Gastroesophageal sphincter (tissue), 4 donors: ENCODE data around the gene WTAP. TPM values are rescaled to one million over a fixed set of nuclear protein-coding genes. Genes with fewer than 3 reads are reported as not detected.
"Not testable (repeated sequence)": the region's sequence is repeated elsewhere in the genome, so short reads cannot be mapped to it uniquely, and the experiment has no call there.

Experiments
- ATAC-seq: fragments of 150-250 bp; one replicate; pipeline ENCODE4 v1.9.1; 2016; ENCODE audit warnings: mild to moderate bottlenecking, moderate library complexity
- H3K27ac ChIP-seq, 4 donors: fragments of 200-600 bp; sonication (generic) in 3 of 4; 1 replicate in 3 of 4; 2 replicates in 1 of 4; pipeline ENCODE4 v1.5.1; 2016 to 2019
- H3K27me3 ChIP-seq: fragments of 200-600 bp; sonication (generic); one replicate; pipeline ENCODE4 v1.5.1; 2019
- H3K36me3 ChIP-seq, 2 donors: fragments of 200-600 bp; sonication (generic); one replicate each; pipeline ENCODE4 v1.5.1; 2019; ENCODE audit warnings: control low read depth in 1 of 2
- H3K4me1 ChIP-seq, 3 donors: fragments of 200-600 bp; sonication (generic); 1 replicate in 2 of 3; 2 replicates in 1 of 3; pipeline ENCODE4 v1.5.1; 2016 to 2019; ENCODE audit warnings: control low read depth in 2 of 3
- H3K4me3 ChIP-seq, 2 donors: fragments of 200-600 bp; sonication (generic); one replicate each; pipeline ENCODE4 v1.5.1; 2019; ENCODE audit warnings: mild to moderate bottlenecking in 1 of 2, moderate library complexity in 1 of 2
- H3K9me3 ChIP-seq, 3 donors: fragments of 200-600 bp; sonication (generic); one replicate each; pipeline ENCODE4 v1.5.1; 2017 to 2019; ENCODE audit warnings: control low read depth in 2 of 3
- EP300 ChIP-seq: sonication (generic); formaldehyde crosslinking; IDR thresholded peaks from one replicate; pipeline ENCODE4 v1.6.1; 2017; ENCODE audit warnings: antibody characterized with exemption, mild to moderate bottlenecking
- POLR2A ChIP-seq, 2 donors: fragments of 450-650 bp; IDR thresholded peaks; one replicate each; pipeline ENCODE4 v1.6.1; 2017; ENCODE audit warnings: antibody characterized with exemption in 2 of 2, mild to moderate bottlenecking in 2 of 2, moderate library complexity in 1 of 2
- POLR2AphosphoS5 ChIP-seq: sonication (generic); formaldehyde crosslinking; IDR thresholded peaks from one replicate; pipeline ENCODE4 v1.6.1; 2017; ENCODE audit warnings: antibody characterized with exemption
- WGBS, 2 donors: methylation state at CpG; one replicate each; pipeline ENCODE4 v1.1.5; 2018; ENCODE audit warnings: low coverage in 1 of 2; 5-methylcytosine and 5-hydroxymethylcytosine counted together
- total RNA-seq, 4 donors: library from RNA; depleted of rRNA; stranded (reverse); fragments of >200 nt; gene quantifications; one replicate each; pipeline ENCODE4 v1.1.0, GENCODE V29; 2016
- TF ChIP-seq, protein P1 (sequence below), 4 experiments: fragments of 200-600 bp in 2 of 4; fragments of 450-650 bp in 2 of 4; sonication (generic) in 1 of 4; IDR thresholded peaks; one replicate each; pipeline ENCODE4 v1.5.1; 2017 to 2019; ENCODE audit warnings: antibody characterized with exemption in 4 of 4, mild to moderate bottlenecking in 2 of 4, moderate library complexity in 2 of 4

The WTAP gene
- total RNA-seq, 4 donors from 2014 or later, result 52.1 to 123 (median 79.9) TPM

DNA sequence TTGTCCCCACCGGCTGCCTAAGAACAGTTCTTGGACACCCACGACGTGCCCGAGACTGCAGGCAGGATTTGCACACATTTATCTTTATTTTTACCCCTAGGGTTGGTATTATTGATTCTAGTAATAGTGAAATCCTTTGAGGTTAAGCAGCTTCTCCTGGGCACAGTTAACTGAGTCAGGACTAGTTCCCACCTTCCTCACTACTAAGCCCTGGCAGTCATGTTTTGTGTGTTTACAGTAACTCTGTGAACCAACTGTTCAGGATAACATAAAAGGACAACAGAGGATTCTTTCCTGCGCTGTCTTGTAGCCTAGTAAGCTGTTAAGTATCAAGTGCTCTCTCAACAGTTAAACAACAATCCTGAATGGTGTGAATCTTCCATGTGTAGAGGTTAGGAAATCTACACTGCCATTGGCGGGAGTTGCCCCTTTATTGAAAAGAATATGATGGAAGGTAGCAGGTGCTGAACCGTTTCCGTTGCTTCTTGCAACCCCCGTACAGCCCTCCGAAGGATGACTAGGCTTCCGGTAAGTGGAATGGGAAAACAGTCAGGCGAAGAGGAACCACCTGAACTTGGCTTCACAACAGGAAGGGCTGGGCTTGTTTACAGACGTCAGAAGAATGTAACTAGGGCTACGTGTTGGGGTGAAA is 33.3 kb upstream of the WTAP start:
- Histone ChIP-seq H3K36me3 (peaks cover 0 to 13% of the 10 kb centered on the region in 2 donors), H3K9me3 (no peaks in the 10 kb centered on the region), H3K4me3 (peak overlapping the region; percentile 93 to 94), H3K27me3 (no peaks in the 10 kb centered on the region), H3K27ac (peak overlapping the region; percentile 92 to 99 (median 98)), H3K4me1 (peaks cover 4 to 50% (median 15%) of the 10 kb centered on the region in 3 donors)
- WGBS, 2 donors, result 15 to 29% methylated on average over 10 to 13 of the region's 14 CpGs
- no peak for ATAC-seq
- TF ChIP-seq POLR2AphosphoS5 (peak; percentile 61), EP300 (no peak)

DNA sequence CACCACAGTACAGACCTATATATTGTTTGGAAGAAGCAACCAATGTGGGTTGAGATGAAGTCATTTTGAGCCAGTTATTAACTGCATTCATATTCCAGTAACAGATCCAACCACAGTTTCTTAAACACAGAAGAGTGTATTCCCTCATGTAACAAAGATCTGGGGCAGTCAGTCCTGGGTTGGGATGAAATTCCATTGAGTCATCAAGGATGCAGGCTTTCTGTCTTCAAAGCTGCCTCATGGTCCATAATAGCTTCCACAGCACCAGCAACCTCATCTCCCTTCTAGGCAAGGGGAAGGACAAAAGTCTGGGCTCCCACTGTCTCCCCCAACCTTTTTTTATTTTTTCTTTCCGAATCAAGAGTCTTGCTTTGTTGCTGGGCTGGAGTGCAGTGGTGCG is 31.3 kb upstream of the WTAP start:
- ATAC-seq, result no peak
- H3K9me3 ChIP-seq, result no peaks in the 10 kb centered on the region
- H3K36me3 ChIP-seq, result no peaks in the 10 kb centered on the region
- WGBS, 2 donors, result 94 to 100% methylated on average over 2 of the region's 2 CpGs
- no peak for TF ChIP-seq POLR2AphosphoS5
- TF ChIP-seq POLR2A (IDR thresholded peaks at IDR 0.05), result no peak
- no peak for TF ChIP-seq EP300
- TF ChIP-seq, protein P1, sequence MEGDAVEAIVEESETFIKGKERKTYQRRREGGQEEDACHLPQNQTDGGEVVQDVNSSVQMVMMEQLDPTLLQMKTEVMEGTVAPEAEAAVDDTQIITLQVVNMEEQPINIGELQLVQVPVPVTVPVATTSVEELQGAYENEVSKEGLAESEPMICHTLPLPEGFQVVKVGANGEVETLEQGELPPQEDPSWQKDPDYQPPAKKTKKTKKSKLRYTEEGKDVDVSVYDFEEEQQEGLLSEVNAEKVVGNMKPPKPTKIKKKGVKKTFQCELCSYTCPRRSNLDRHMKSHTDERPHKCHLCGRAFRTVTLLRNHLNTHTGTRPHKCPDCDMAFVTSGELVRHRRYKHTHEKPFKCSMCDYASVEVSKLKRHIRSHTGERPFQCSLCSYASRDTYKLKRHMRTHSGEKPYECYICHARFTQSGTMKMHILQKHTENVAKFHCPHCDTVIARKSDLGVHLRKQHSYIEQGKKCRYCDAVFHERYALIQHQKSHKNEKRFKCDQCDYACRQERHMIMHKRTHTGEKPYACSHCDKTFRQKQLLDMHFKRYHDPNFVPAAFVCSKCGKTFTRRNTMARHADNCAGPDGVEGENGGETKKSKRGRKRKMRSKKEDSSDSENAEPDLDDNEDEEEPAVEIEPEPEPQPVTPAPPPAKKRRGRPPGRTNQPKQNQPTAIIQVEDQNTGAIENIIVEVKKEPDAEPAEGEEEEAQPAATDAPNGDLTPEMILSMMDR (IDR thresholded peaks at IDR 0.05), result no peak
- H3K4me1 ChIP-seq, result peaks cover 6 to 36% (median 13%) of the 10 kb centered on the region in 3 donors
- H3K27ac ChIP-seq, result no peak overlapping the region
- no peaks in the 10 kb centered on the region for H3K27me3 ChIP-seq
- no peak overlapping the region for H3K4me3 ChIP-seq

DNA sequence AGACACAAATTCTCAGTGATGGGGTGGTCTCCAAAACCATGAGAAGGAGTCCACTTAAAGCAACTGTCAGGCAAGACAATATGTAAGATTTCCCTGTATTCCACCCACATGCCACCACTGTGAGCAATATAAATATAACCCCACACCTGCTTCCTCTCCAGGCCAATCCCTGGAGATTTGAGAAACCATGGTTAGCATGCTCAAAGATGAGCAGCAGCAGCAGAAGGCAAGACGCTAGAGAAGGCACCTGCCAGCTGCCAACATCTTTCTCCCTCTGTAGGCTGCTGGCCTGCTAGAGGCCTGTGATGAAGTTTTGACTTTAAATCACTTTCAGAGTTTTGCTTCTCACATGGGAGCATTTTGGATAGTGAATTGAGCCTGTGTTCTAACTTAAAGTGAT is 26.3 kb upstream of the WTAP start:
- TF ChIP-seq POLR2A (IDR thresholded peaks at IDR 0.05) (no peak), EP300 (no peak), POLR2AphosphoS5 (no peak)
- TF ChIP-seq, protein P1 (IDR thresholded peaks at IDR 0.05), result no peak
- Histone ChIP-seq H3K36me3 (no peaks in the 10 kb centered on the region), H3K4me1 (peaks cover 2 to 21% (median 6%) of the 10 kb centered on the region in 3 donors), H3K27ac (peak overlapping the region; percentile 59 to 74 (median 68)), H3K4me3 (no peak overlapping the region), H3K27me3 (no peaks in the 10 kb centered on the region), H3K9me3 (no peaks in the 10 kb centered on the region)
- 17% methylated on average over 1 of the region's 1 CpG; no CpG with 5 or more reads in 1 of the 2 donors for WGBS, 2 donors
- no peak for ATAC-seq

DNA sequence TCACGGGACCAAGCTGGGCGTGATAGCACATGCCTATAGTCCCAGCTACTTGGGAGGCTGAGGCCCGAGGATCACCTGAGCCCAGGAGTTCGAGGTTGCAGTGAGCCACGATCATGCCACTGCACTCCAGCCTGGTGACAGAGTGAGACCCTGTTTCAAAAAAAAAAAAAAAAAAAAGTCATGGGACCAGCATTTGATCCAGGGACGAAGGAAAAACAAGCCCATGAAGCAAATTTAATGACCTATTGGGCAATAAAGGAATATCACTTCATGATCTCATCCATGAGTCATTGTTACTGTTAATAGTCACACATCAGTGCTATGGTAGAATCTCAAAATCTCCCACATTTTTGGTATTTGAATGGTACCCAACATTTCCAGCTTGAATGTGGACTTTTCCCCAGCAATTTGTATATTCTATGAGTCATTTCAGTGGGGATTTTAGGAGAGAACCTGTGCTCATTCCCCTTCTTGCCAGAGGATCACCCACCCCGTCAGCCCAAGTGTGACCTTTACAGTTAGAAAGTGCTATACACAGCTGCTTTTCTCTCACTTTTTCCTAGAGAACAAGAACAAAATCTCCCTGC is 25.8 kb upstream of the WTAP start:
- Histone ChIP-seq H3K36me3 (no peaks in the 10 kb centered on the region), H3K27ac (peak overlapping the region; percentile 59 to 74 (median 68)), H3K4me3 (no peak overlapping the region), H3K27me3 (no peaks in the 10 kb centered on the region), H3K9me3 (no peaks in the 10 kb centered on the region), H3K4me1 (peaks cover 2 to 21% (median 6%) of the 10 kb centered on the region in 3 donors)
- peak; percentile 91 for ATAC-seq
- TF ChIP-seq POLR2A (IDR thresholded peaks at IDR 0.05) (no peak), POLR2AphosphoS5 (peak; percentile 97), EP300 (no peak)
- TF ChIP-seq, protein P1 (IDR thresholded peaks at IDR 0.05), result no peak
- 15 to 59% methylated on average over 2 to 7 of the region's 7 CpGs for WGBS, 2 donors

DNA sequence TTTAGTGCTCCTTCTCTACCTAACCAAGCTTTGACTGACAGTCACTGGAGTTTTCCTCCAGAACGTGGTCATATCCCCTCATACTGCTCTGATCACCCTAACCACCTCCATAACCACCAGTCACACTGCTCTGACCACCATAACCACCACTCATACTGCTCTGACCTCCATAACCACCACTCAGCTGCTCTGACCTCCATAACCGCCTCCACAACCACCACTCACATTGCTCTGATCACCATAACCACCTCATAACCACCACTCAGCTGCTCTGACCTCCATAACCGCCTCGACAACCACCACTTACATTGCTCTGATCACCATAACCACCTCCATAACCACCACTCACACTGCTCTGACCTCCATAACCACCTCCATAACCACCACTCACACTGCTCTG is 16.7 kb upstream of the WTAP start:
- H3K27ac ChIP-seq, H3K9me3 ChIP-seq, H3K27me3 ChIP-seq, H3K4me3 ChIP-seq, H3K36me3 ChIP-seq, ATAC-seq: not testable (repeated sequence)
- peaks cover 2 to 12% (median 3%) of the 10 kb centered on the region in 3 donors for H3K4me1 ChIP-seq
- 88 to 93% methylated on average over 2 to 4 of the region's 4 CpGs for WGBS, 2 donors

DNA sequence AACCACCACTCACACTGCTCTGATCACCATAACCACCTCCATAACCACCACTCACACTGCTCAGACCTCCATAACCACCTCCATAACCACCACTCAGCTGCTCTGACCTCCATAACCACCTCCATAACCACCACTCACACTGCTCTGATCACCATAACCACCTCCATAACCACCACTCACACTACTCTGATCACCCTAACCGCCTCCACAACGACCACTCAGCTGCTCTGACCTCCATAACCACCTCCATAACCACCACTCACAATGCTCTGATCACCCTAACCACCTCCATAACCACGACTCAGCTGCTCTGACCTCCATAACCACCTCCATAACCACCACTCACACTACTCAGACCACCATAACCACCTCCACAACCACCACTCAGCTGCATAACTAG is 14.9 kb upstream of the WTAP start:
- not testable (repeated sequence) for H3K27ac ChIP-seq, H3K36me3 ChIP-seq, H3K27me3 ChIP-seq, ATAC-seq, H3K9me3 ChIP-seq, H3K4me3 ChIP-seq
- WGBS, 2 donors, result 86 to 100% methylated on average over 2 to 3 of the region's 3 CpGs
- H3K4me1 ChIP-seq, result peaks cover 3 to 30% (median 11%) of the 10 kb centered on the region in 3 donors
